ENCODE data around the gene POTEM.
"Not testable (repeated sequence)": the region's sequence is repeated elsewhere in the genome, so short reads cannot be mapped to it uniquely, and the experiment has no call there.

POTEM gene

GRCh38 chr14:18967134-18967533, at the start of gene POTEM:
TSS of gene POTEM (plus strand) at chr14:18967434. CDS start at chr14:18967486, 52 bp downstream.
- H3K27ac Mint-ChIP-seq; H3K36me3 Mint-ChIP-seq (ENCODE audit: low read depth); H3K9me3 Mint-ChIP-seq; H3K4me3 Mint-ChIP-seq; H3K27me3 Mint-ChIP-seq (ENCODE audit: low read depth); H3K4me1 Mint-ChIP-seq (ENCODE audit: low read depth): not testable (repeated sequence)

GRCh38 chr14:18918345-18918744, 48.9 kb upstream of the POTEM start:
- not testable (repeated sequence) for H3K27ac Mint-ChIP-seq; H3K4me1 Mint-ChIP-seq (ENCODE audit: low read depth); H3K4me3 Mint-ChIP-seq; H3K9me3 Mint-ChIP-seq; H3K27me3 Mint-ChIP-seq (ENCODE audit: low read depth); H3K36me3 Mint-ChIP-seq (ENCODE audit: low read depth)

GRCh38 chr14:18920052-18920451, 47.2 kb upstream of the POTEM start:
- not testable (repeated sequence) for H3K27me3 Mint-ChIP-seq (ENCODE audit: low read depth); H3K4me3 Mint-ChIP-seq; H3K36me3 Mint-ChIP-seq (ENCODE audit: low read depth); H3K9me3 Mint-ChIP-seq; H3K4me1 Mint-ChIP-seq (ENCODE audit: low read depth); H3K27ac Mint-ChIP-seq

GRCh38 chr14:18921055-18921701, 46.1 kb upstream of the POTEM start:
- H3K27me3 Mint-ChIP-seq (ENCODE audit: low read depth); H3K9me3 Mint-ChIP-seq; H3K4me1 Mint-ChIP-seq (ENCODE audit: low read depth); H3K27ac Mint-ChIP-seq; H3K4me3 Mint-ChIP-seq; H3K36me3 Mint-ChIP-seq (ENCODE audit: low read depth): not testable (repeated sequence)

DNA sequence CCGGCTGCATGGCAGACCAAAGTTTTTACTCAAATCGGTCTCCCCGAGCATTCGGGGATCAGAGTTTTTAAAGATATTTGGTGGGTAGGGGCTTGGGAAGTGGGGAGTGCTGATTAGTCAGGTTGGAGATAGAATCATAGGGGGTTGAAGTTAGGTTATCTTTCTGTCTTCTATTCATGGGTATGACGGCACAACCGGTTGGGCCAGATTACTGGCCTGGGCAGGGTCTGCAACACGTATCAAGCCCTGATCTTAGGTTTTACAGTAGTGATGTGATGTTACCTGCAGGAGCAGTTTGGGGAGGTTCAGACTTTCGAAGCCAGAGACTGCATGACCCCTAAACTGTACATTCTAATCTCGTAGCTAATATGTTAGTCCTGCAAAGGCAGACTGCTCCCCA, 30.4 kb upstream of the POTEM start:
- H3K4me3 Mint-ChIP-seq; H3K27me3 Mint-ChIP-seq (ENCODE audit: low read depth); H3K36me3 Mint-ChIP-seq (ENCODE audit: low read depth); H3K4me1 Mint-ChIP-seq (ENCODE audit: low read depth); H3K9me3 Mint-ChIP-seq; H3K27ac Mint-ChIP-seq: not testable (repeated sequence)

DNA sequence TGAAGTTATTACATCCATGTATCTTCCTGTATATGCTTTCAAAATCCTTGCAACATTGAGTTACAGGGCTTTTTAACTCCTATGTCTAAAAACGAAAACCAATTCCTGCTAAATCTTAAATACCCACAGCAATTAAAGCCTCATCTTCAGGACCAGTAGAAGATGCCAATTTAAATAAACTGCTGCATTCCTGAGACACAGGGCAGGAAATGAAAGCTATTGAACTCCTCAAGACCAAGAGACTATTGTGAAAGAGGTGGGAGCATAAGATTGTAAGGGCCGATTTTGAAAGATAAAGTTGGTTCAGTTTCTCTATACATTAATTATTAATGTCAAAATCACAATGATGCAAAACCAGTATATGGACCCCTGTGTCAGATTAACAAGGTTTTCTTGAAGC, 28.5 kb upstream of the POTEM start:
- not testable (repeated sequence) for H3K36me3 Mint-ChIP-seq (ENCODE audit: low read depth)

DNA sequence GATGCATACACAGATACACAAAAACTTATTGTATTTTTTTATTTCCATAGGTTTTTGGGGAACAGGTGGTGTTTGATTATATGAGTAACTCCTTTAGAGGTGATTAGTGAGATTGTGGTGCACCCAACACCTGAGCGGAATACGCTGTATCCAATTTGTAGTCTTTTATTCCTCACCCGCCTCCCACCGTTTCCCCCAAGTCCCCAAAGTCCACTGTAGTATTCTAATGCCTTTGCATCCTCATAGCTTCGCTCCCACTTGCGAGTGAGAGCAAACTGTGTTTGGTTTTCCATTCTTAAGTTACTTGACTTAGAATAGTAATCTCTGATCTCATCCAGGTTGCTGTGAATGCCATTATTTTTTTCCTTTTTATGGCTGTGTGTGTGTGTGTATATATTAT, 17.3 kb upstream of the POTEM start:
- not testable (repeated sequence) for H3K4me3 Mint-ChIP-seq; H3K9me3 Mint-ChIP-seq; H3K36me3 Mint-ChIP-seq (ENCODE audit: low read depth); H3K27ac Mint-ChIP-seq; H3K4me1 Mint-ChIP-seq (ENCODE audit: low read depth); H3K27me3 Mint-ChIP-seq (ENCODE audit: low read depth)

More for the DNA sequence above, 28.5 kb upstream of the POTEM start:
- not testable (repeated sequence) for H3K27me3 Mint-ChIP-seq (ENCODE audit: low read depth); H3K4me1 Mint-ChIP-seq (ENCODE audit: low read depth); H3K9me3 Mint-ChIP-seq; H3K4me3 Mint-ChIP-seq; H3K27ac Mint-ChIP-seq

DNA sequence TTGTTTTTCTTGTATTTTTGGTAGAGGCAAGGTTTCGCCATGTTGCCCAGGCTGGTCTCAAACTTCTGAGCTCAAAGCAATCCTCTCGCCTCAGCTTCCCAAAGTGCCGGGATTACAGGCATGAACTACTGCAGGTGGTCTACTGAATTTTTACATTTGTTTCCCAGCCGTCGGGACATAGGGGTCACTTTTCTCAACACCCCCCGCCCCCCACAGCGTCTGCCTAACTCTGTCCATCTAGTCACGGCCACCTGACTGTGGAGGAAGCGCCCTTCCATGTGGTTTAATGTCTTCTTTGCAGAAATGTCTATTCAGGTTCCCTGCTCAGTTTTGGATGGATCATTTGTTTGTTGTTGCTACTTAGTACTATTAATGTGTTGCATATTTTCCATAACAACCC, 14.1 kb upstream of the POTEM start:
- not testable (repeated sequence) for H3K27me3 Mint-ChIP-seq (ENCODE audit: low read depth); H3K36me3 Mint-ChIP-seq (ENCODE audit: low read depth); H3K9me3 Mint-ChIP-seq; H3K4me3 Mint-ChIP-seq; H3K27ac Mint-ChIP-seq; H3K4me1 Mint-ChIP-seq (ENCODE audit: low read depth)

DNA sequence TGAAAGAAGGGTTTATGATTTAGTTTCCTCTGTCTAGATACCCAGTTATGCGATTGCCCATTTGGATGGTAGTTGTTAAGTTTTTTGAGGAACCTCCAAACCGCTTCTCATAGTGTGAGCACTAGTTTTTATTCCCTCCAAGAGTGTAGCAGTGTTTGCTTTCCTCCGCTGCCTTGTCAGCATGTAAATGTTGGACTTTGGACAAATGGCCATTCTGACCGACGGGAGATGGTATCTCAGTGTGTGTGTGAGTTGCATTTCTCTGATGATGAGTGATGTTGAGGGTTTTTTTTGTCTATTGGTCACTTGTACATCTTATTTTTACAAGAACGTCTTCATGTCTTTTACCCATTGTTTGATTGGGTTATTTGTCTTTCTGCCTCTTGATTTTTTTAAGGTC, 11.4 kb upstream of the POTEM start:
- not testable (repeated sequence) for H3K27ac Mint-ChIP-seq; H3K9me3 Mint-ChIP-seq; H3K36me3 Mint-ChIP-seq (ENCODE audit: low read depth); H3K27me3 Mint-ChIP-seq (ENCODE audit: low read depth); H3K4me3 Mint-ChIP-seq; H3K4me1 Mint-ChIP-seq (ENCODE audit: low read depth)

DNA sequence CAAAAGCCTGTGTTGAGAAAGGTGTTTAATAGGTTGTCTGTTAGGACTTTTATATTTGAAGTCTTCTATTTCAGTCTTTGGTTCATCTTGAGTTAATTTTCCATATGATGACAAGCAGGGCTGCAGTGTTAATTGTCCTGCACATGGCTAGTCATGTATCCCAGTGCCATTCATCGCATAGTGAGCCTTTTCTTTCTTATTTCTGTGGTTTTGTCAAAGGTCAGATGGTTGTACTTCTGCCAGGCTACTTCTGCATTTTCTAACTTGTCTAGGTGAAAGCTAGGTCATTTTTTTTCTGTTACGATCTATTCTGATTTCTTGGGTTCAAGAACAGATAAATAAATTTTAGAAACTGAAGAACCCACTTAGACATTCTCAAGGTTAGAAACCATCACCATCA, 5.7 kb upstream of the POTEM start:
- not testable (repeated sequence) for H3K27ac Mint-ChIP-seq; H3K9me3 Mint-ChIP-seq; H3K4me3 Mint-ChIP-seq; H3K4me1 Mint-ChIP-seq (ENCODE audit: low read depth); H3K27me3 Mint-ChIP-seq (ENCODE audit: low read depth); H3K36me3 Mint-ChIP-seq (ENCODE audit: low read depth)

- not testable (repeated sequence) for H3K4me3 Mint-ChIP-seq; H3K4me1 Mint-ChIP-seq (ENCODE audit: low read depth); H3K27ac Mint-ChIP-seq; H3K9me3 Mint-ChIP-seq; H3K36me3 Mint-ChIP-seq (ENCODE audit: low read depth); H3K27me3 Mint-ChIP-seq (ENCODE audit: low read depth)
Observed at GRCh38 chr14:18962143-18962542, 5.1 kb upstream of the POTEM start.

GRCh38 chr14:18963276-18963675, 4.0 kb upstream of the POTEM start:
- H3K36me3 Mint-ChIP-seq (ENCODE audit: low read depth); H3K9me3 Mint-ChIP-seq; H3K4me3 Mint-ChIP-seq; H3K27ac Mint-ChIP-seq; H3K27me3 Mint-ChIP-seq (ENCODE audit: low read depth); H3K4me1 Mint-ChIP-seq (ENCODE audit: low read depth): not testable (repeated sequence)

GRCh38 chr14:18964878-18965277, 2.4 kb upstream of the POTEM start:
- H3K4me3 Mint-ChIP-seq; H3K27me3 Mint-ChIP-seq (ENCODE audit: low read depth); H3K27ac Mint-ChIP-seq; H3K36me3 Mint-ChIP-seq (ENCODE audit: low read depth); H3K9me3 Mint-ChIP-seq; H3K4me1 Mint-ChIP-seq (ENCODE audit: low read depth): not testable (repeated sequence)

- not testable (repeated sequence) for H3K27ac Mint-ChIP-seq; H3K27me3 Mint-ChIP-seq (ENCODE audit: low read depth); H3K9me3 Mint-ChIP-seq; H3K36me3 Mint-ChIP-seq (ENCODE audit: low read depth); H3K4me3 Mint-ChIP-seq; H3K4me1 Mint-ChIP-seq (ENCODE audit: low read depth)
Observed at GRCh38 chr14:19002566-19002965, 35.3 kb downstream of the POTEM start.

DNA sequence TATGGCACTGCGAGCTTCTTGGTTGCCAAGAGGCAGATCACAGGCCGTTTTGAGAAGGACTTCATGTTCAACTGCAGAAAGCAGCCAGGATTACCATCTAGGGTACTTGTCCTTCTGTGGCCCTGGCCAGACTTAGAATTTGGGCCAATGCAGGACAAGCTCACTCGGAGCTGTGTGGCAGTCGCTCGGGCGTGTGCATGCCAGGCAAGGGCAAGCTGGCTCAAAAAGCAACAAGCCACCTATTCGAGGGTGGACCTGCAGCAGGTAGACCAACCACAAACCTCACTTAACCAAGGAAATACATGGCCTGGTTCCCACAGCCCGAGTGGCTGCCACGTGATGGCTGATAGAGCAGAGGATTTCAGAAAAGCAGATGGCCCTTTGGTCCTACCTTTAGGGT, 39.3 kb downstream of the POTEM start:
- not testable (repeated sequence) for H3K36me3 Mint-ChIP-seq (ENCODE audit: low read depth); H3K4me3 Mint-ChIP-seq; H3K27ac Mint-ChIP-seq; H3K9me3 Mint-ChIP-seq; H3K4me1 Mint-ChIP-seq (ENCODE audit: low read depth); H3K27me3 Mint-ChIP-seq (ENCODE audit: low read depth)

- H3K27me3 Mint-ChIP-seq (ENCODE audit: low read depth); H3K36me3 Mint-ChIP-seq (ENCODE audit: low read depth): not testable (repeated sequence)
Observed at GRCh38 chr14:19007678-19008077, 40.4 kb downstream of the POTEM start.

More at GRCh38 chr14:19007678-19008077, 40.4 kb downstream of the POTEM start:
- not testable (repeated sequence) for H3K9me3 Mint-ChIP-seq; H3K4me3 Mint-ChIP-seq; H3K27ac Mint-ChIP-seq; H3K4me1 Mint-ChIP-seq (ENCODE audit: low read depth)

All from T-helper 1 cell treated with Interleukin-12 subunit alpha and Interleukin-12 subunit beta and Interleukin-4 antibody, amounts not matched to agents 30 μg/mL and 1 μg/mL, for 36 hours (primary cell).